ENCODE results near the gene MMP24. TPM values are rescaled to one million over a fixed set of nuclear protein-coding genes. Genes with fewer than 3 reads are reported as not detected.

Gene MMP24
- total and polyA plus RNA-seq, 2 donors (not counting 1 experiment from before 2014, with no cell fraction given) = 0.17 to 0.49 TPM

- Histone ChIP-seq H3K9me3 (ENCODE audit: control insufficient read depth, insufficient read depth, low read depth, low read length) (no peaks in the 10 kb centered on the region), H3K27me3 (ENCODE audit: control insufficient read depth, insufficient read depth, low read length) (no peaks in the 10 kb centered on the region), H4K20me1 (ENCODE audit: control insufficient read depth, extremely low read depth, insufficient read depth, low read length) (no peaks in the 10 kb centered on the region), H3K27ac (ENCODE audit: insufficient read depth, low read length) (no peak overlapping the region), H2AFZ (ENCODE audit: low read length) (no peak overlapping the region), H3K4me1 (ENCODE audit: control insufficient read depth, extremely low read depth, insufficient read depth, low read length) (no peaks in the 10 kb centered on the region), H3K9ac (ENCODE audit: insufficient read depth, low read length) (no peak overlapping the region), H3K79me2 (ENCODE audit: control insufficient read depth, insufficient read depth, low read length) (no peaks in the 10 kb centered on the region), H3K36me3 (ENCODE audit: control insufficient read depth, insufficient read depth, low read length) (no peaks in the 10 kb centered on the region), H3K4me2 (ENCODE audit: extremely low read depth, insufficient read depth, low read length) (no peak overlapping the region), H3K4me3 (replicated peaks in 1 of 4; ENCODE audit: control extremely low read depth in 1 of 4, insufficient read depth in 1 of 4, low read depth in 3 of 4, low read length in 4 of 4) (no peak overlapping the region)
- TF ChIP-seq CTCF (conservative IDR thresholded peaks at IDR 0.05 in 1 of 2, IDR thresholded peaks at IDR 0.05 in 1 of 2; ENCODE audit: low read depth in 1 of 2, low read length in 2 of 2) (no peak), EZH2 (IDR thresholded peaks at IDR 0.05; ENCODE audit: low read length, missing control alignments) (no peak)
- no peak for DNase-seq (ENCODE audit: low read depth in 2 of 2)
These were observed 9.9 kb upstream of the MMP24 start for GRCh38 chr20:35216541-35216940.

GRCh38 chr20:35223941-35224340 lies 2.5 kb upstream of the MMP24 start:
- no peaks in the 10 kb centered on the region for H3K36me3 ChIP-seq (ENCODE audit: control insufficient read depth, insufficient read depth, low read length)
- no peak overlapping the region for H3K27ac ChIP-seq (ENCODE audit: insufficient read depth, low read length)
- no peaks in the 10 kb centered on the region for H4K20me1 ChIP-seq (ENCODE audit: control insufficient read depth, extremely low read depth, insufficient read depth, low read length)
- H2AFZ ChIP-seq (ENCODE audit: low read length) = no peak overlapping the region
- no peak overlapping the region for H3K4me3 ChIP-seq (replicated peaks in 1 of 4; ENCODE audit: control extremely low read depth in 1 of 4, insufficient read depth in 1 of 4, low read depth in 3 of 4, low read length in 4 of 4)
- H3K9ac ChIP-seq (ENCODE audit: insufficient read depth, low read length) = no peak overlapping the region
- no peak overlapping the region for H3K4me2 ChIP-seq (ENCODE audit: extremely low read depth, insufficient read depth, low read length)
- no peaks in the 10 kb centered on the region for H3K9me3 ChIP-seq (ENCODE audit: control insufficient read depth, insufficient read depth, low read depth, low read length)
- no peaks in the 10 kb centered on the region for H3K4me1 ChIP-seq (ENCODE audit: control insufficient read depth, extremely low read depth, insufficient read depth, low read length)
- DNase-seq (ENCODE audit: low read depth in 2 of 2) = no peak
- no peak for TF ChIP-seq CTCF (conservative IDR thresholded peaks at IDR 0.05 in 1 of 2, IDR thresholded peaks at IDR 0.05 in 1 of 2; ENCODE audit: low read depth in 1 of 2, low read length in 2 of 2)
- TF ChIP-seq EZH2 (IDR thresholded peaks at IDR 0.05; ENCODE audit: low read length, missing control alignments) = no peak
- H3K79me2 ChIP-seq (ENCODE audit: control insufficient read depth, insufficient read depth, low read length) = no peaks in the 10 kb centered on the region
- peaks cover 14% of the 10 kb centered on the region for H3K27me3 ChIP-seq (ENCODE audit: control insufficient read depth, insufficient read depth, low read length)

- Histone ChIP-seq H3K27ac (ENCODE audit: insufficient read depth, low read length) (no peak overlapping the region), H3K4me2 (ENCODE audit: extremely low read depth, insufficient read depth, low read length) (no peak overlapping the region), H3K9me3 (ENCODE audit: control insufficient read depth, insufficient read depth, low read depth, low read length) (no peaks in the 10 kb centered on the region), H3K4me1 (ENCODE audit: control insufficient read depth, extremely low read depth, insufficient read depth, low read length) (no peaks in the 10 kb centered on the region), H3K79me2 (ENCODE audit: control insufficient read depth, insufficient read depth, low read length) (no peaks in the 10 kb centered on the region), H3K27me3 (ENCODE audit: control insufficient read depth, insufficient read depth, low read length) (peaks cover 14% of the 10 kb centered on the region), H3K36me3 (ENCODE audit: control insufficient read depth, insufficient read depth, low read length) (no peaks in the 10 kb centered on the region), H2AFZ (ENCODE audit: low read length) (no peak overlapping the region), H3K9ac (ENCODE audit: insufficient read depth, low read length) (no peak overlapping the region), H4K20me1 (ENCODE audit: control insufficient read depth, extremely low read depth, insufficient read depth, low read length) (no peaks in the 10 kb centered on the region), H3K4me3 (replicated peaks in 1 of 4; ENCODE audit: control extremely low read depth in 1 of 4, insufficient read depth in 1 of 4, low read depth in 3 of 4, low read length in 4 of 4) (no peak overlapping the region)
- TF ChIP-seq CTCF (conservative IDR thresholded peaks at IDR 0.05 in 1 of 2, IDR thresholded peaks at IDR 0.05 in 1 of 2; ENCODE audit: low read depth in 1 of 2, low read length in 2 of 2) (no peak), EZH2 (IDR thresholded peaks at IDR 0.05; ENCODE audit: low read length, missing control alignments) (no peak)
- DNase-seq (ENCODE audit: low read depth in 2 of 2) = no peak
These were observed 2.0 kb upstream of the MMP24 start for GRCh38 chr20:35224536-35224935.

Data from fibroblast of lung (primary cell).